Measurements from ENCODE around the gene IDI2. TPM values are rescaled to one million over a fixed set of nuclear protein-coding genes. Genes with fewer than 3 reads are reported as not detected.

IDI2 gene
- total RNA-seq (not detected in 2 replicates), polyA plus RNA-seq (not detected in 2 replicates), polyA minus RNA-seq (ENCODE audit: low replicate concordance) (not detected in 2 replicates)
- polyA plus RNA-seq (2012) = not detected in 2 replicates

DNA sequence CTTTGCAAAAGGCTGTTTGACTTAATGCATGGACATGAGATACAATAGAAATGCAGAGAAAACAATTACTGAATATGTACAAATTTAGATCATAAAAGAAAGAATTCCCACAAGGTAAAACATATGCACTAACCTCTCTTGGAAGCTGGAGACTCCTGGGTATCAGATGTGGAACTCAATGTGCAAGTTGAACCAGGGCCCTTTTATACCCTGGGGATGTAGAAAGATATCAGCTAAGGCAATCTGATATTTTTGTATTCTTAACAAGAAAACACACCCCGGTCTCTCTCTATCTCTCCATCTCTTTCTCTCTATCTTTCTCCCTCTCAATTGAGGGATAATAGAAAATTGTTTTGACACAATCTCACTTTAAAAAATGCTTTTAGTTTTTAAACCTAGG lies at the start of gene IDI2:
Gene IDI2, minus strand, starts transcription at position 177 of the 400 bp plus-strand sequence. CDS start 1,136 bp downstream, outside the sequence.
- Histone ChIP-seq H3K9ac (ENCODE audit: insufficient read depth, low read length) (no peak within 1 kb of the TSS), H3K27ac (ENCODE audit: insufficient read depth, low read length) (no peak within 1 kb of the TSS), H3K36me3 (ENCODE audit: control insufficient read depth, insufficient read depth, low read length) (peaks cover 1% of the 10 kb centered on the region), H3K27me3 (ENCODE audit: control insufficient read depth, insufficient read depth, low read length) (no peaks in the 10 kb centered on the region), H4K20me1 (ENCODE audit: control insufficient read depth, extremely low read depth, insufficient read depth, low read length) (no peaks in the 10 kb centered on the region), H3K4me3 (replicated peaks in 1 of 4; ENCODE audit: control extremely low read depth in 1 of 4, insufficient read depth in 1 of 4, low read depth in 3 of 4, low read length in 4 of 4) (no peak within 1 kb of the TSS), H2AFZ (ENCODE audit: low read length) (no peak within 1 kb of the TSS), H3K4me2 (ENCODE audit: extremely low read depth, insufficient read depth, low read length) (no peak within 1 kb of the TSS), H3K4me1 (ENCODE audit: control insufficient read depth, extremely low read depth, insufficient read depth, low read length) (no peaks in the 10 kb centered on the region), H3K9me3 (ENCODE audit: control insufficient read depth, insufficient read depth, low read depth, low read length) (no peaks in the 10 kb centered on the region), H3K79me2 (ENCODE audit: control insufficient read depth, insufficient read depth, low read length) (no peaks in the 10 kb centered on the region)
- TF ChIP-seq CTCF (conservative IDR thresholded peaks at IDR 0.05 in 1 of 2, IDR thresholded peaks at IDR 0.05 in 1 of 2; ENCODE audit: low read depth in 1 of 2, low read length in 2 of 2) (no peak), EZH2 (IDR thresholded peaks at IDR 0.05; ENCODE audit: low read length, missing control alignments) (no peak)
- no peak for DNase-seq (ENCODE audit: low read depth in 2 of 2)

- H3K27ac ChIP-seq (ENCODE audit: insufficient read depth, low read length) = no peak overlapping the region
- DNase-seq (ENCODE audit: low read depth in 2 of 2) = peak in 1 of 2 donors; percentile 13
- H3K36me3 ChIP-seq (ENCODE audit: control insufficient read depth, insufficient read depth, low read length) = peaks cover 3% of the 10 kb centered on the region
- no peak overlapping the region for H3K4me3 ChIP-seq (replicated peaks in 1 of 4; ENCODE audit: control extremely low read depth in 1 of 4, insufficient read depth in 1 of 4, low read depth in 3 of 4, low read length in 4 of 4)
- H4K20me1 ChIP-seq (ENCODE audit: control insufficient read depth, extremely low read depth, insufficient read depth, low read length) = no peaks in the 10 kb centered on the region
- no peak overlapping the region for H3K4me2 ChIP-seq (ENCODE audit: extremely low read depth, insufficient read depth, low read length)
- H2AFZ ChIP-seq (ENCODE audit: low read length) = no peak overlapping the region
- H3K9me3 ChIP-seq (ENCODE audit: control insufficient read depth, insufficient read depth, low read depth, low read length) = no peaks in the 10 kb centered on the region
- H3K79me2 ChIP-seq (ENCODE audit: control insufficient read depth, insufficient read depth, low read length) = peaks cover 4% of the 10 kb centered on the region
- H3K9ac ChIP-seq (ENCODE audit: insufficient read depth, low read length) = no peak overlapping the region
- no peaks in the 10 kb centered on the region for H3K4me1 ChIP-seq (ENCODE audit: control insufficient read depth, extremely low read depth, insufficient read depth, low read length)
- H3K27me3 ChIP-seq (ENCODE audit: control insufficient read depth, insufficient read depth, low read length) = no peaks in the 10 kb centered on the region
- TF ChIP-seq CTCF (conservative IDR thresholded peaks at IDR 0.05 in 1 of 2, IDR thresholded peaks at IDR 0.05 in 1 of 2; ENCODE audit: low read depth in 1 of 2, low read length in 2 of 2) = peak in 1 of 2 donors; percentile 20
- TF ChIP-seq EZH2 (IDR thresholded peaks at IDR 0.05; ENCODE audit: low read length, missing control alignments) = no peak
These were observed 49.2 kb upstream of the IDI2 start for GRCh38 chr10:1074748-1075308.

GRCh38 chr10:1074052-1074747 lies 48.5 kb upstream of the IDI2 start:
- Histone ChIP-seq H3K36me3 (ENCODE audit: control insufficient read depth, insufficient read depth, low read length) (peaks cover 3% of the 10 kb centered on the region), H3K4me1 (ENCODE audit: control insufficient read depth, extremely low read depth, insufficient read depth, low read length) (no peaks in the 10 kb centered on the region), H3K9me3 (ENCODE audit: control insufficient read depth, insufficient read depth, low read depth, low read length) (no peaks in the 10 kb centered on the region), H3K4me2 (ENCODE audit: extremely low read depth, insufficient read depth, low read length) (no peak overlapping the region), H4K20me1 (ENCODE audit: control insufficient read depth, extremely low read depth, insufficient read depth, low read length) (no peaks in the 10 kb centered on the region), H2AFZ (ENCODE audit: low read length) (no peak overlapping the region), H3K27ac (ENCODE audit: insufficient read depth, low read length) (no peak overlapping the region), H3K27me3 (ENCODE audit: control insufficient read depth, insufficient read depth, low read length) (no peaks in the 10 kb centered on the region), H3K4me3 (replicated peaks in 1 of 4; ENCODE audit: control extremely low read depth in 1 of 4, insufficient read depth in 1 of 4, low read depth in 3 of 4, low read length in 4 of 4) (no peak overlapping the region), H3K9ac (ENCODE audit: insufficient read depth, low read length) (no peak overlapping the region), H3K79me2 (ENCODE audit: control insufficient read depth, insufficient read depth, low read length) (peaks cover 4% of the 10 kb centered on the region)
- TF ChIP-seq EZH2 (IDR thresholded peaks at IDR 0.05; ENCODE audit: low read length, missing control alignments) (no peak), CTCF (conservative IDR thresholded peaks at IDR 0.05 in 1 of 2, IDR thresholded peaks at IDR 0.05 in 1 of 2; ENCODE audit: low read depth in 1 of 2, low read length in 2 of 2) (no peak)
- DNase-seq (ENCODE audit: low read depth in 2 of 2) = no peak
